Transverse colon (tissue), 4 donors: ENCODE data around the gene C4BPB.
A peak's percentile ranks its signal among the peaks of the same experiment; 100 is the strongest.

Source experiments
- CTCF ChIP-seq, 5 experiments: fragments of 200-600 bp in 3 of 5; fragments of 450-650 bp in 2 of 5; sonication (generic) in 3 of 5; IDR thresholded peaks; 1 replicate in 2 of 5; 2 replicates in 3 of 5; pipeline ENCODE4 v1.5.1; 2016 to 2017; ENCODE audit warnings: antibody characterized with exemption in 5 of 5, inconsistent platforms in 3 of 5, mild to moderate bottlenecking in 2 of 5, moderate library complexity in 1 of 5
- POLR2AphosphoS5 ChIP-seq, 3 donors: sonication (generic); formaldehyde crosslinking; IDR thresholded peaks; one replicate each; pipeline ENCODE4 v1.6.1; 2016; ENCODE audit warnings: antibody characterized with exemption in 3 of 3

GRCh38 chr1:207056673-207057072 lies 32.0 kb upstream of the C4BPB start:
- TF ChIP-seq CTCF (IDR thresholded peaks at IDR 0.05) (no peak), POLR2AphosphoS5 (IDR thresholded peaks at IDR 0.05) (peak in 2 of 3 donors; percentile 72 to 85)
